GM23338 (cell line): ENCODE measurements around the gene BLM. TPM values are rescaled to one million over a fixed set of nuclear protein-coding genes. Genes with fewer than 3 reads are reported as not detected.

Experiments used
- ATAC-seq: fragments of 200-7000 bp; cut with Tn5 transposase; 3 replicates; pipeline ENCODE4 v1.9.1; 2020
- DNase-seq: peaks from one replicate; pipeline ENCODE4 v3.0.0-alpha.2; 2015; ENCODE audit warnings: low spot score
- H2AFZ ChIP-seq: fragments of 200-600 bp; sonication (generic); 2 replicates; pipeline ENCODE4 v1.8.0; 2016; ENCODE audit warnings: antibody characterized with exemption, mild to moderate bottlenecking, moderate library complexity
- H3F3A ChIP-seq: fragments of 200-600 bp; sonication (generic); replicated peaks from 2 replicates; pipeline ENCODE4 v1.8.0; 2017; ENCODE audit warnings: antibody characterized with exemption, mixed run types, low read depth
- H3K27ac ChIP-seq: fragments of 200-600 bp; sonication (generic); 2 replicates; pipeline ENCODE4 v1.6.1; 2016; ENCODE audit warnings: low read depth
- H3K27me3 ChIP-seq: fragments of 200-600 bp; sonication (generic); 2 replicates; pipeline ENCODE4 v1.8.0; 2016; ENCODE audit warnings: mild to moderate bottlenecking, mixed run types, moderate library complexity; ENCODE audit not compliant: insufficient read depth
- H3K36me3 ChIP-seq: fragments of 200-600 bp; sonication (generic); 2 replicates; pipeline ENCODE4 v1.8.0; 2016; ENCODE audit warnings: mild to moderate bottlenecking; ENCODE audit not compliant: insufficient read depth
- H3K4me1 ChIP-seq: fragments of 200-600 bp; sonication (generic); 2 replicates; pipeline ENCODE4 v1.8.0; 2016; ENCODE audit warnings: mild to moderate bottlenecking, moderate library complexity; ENCODE audit not compliant: insufficient read depth
- H3K4me2 ChIP-seq: fragments of 200-600 bp; sonication (generic); 2 replicates; pipeline ENCODE4 v1.7.1; 2017; ENCODE audit warnings: mixed run types
- H3K4me3 ChIP-seq: fragments of 200-600 bp; sonication (generic); 2 replicates; pipeline ENCODE4 v1.6.1; 2016; ENCODE audit warnings: mixed run types
- H3K79me2 ChIP-seq: fragments of 200-600 bp; sonication (generic); replicated peaks from 2 replicates; pipeline ENCODE4 v1.8.0; 2017; ENCODE audit warnings: mild to moderate bottlenecking; ENCODE audit not compliant: insufficient read depth
- H3K9me2 ChIP-seq: fragments of 200-600 bp; sonication (generic); 2 replicates; pipeline ENCODE4 v1.8.0; 2017; ENCODE audit not compliant: insufficient read depth
- H4K20me1 ChIP-seq: fragments of 200-600 bp; sonication (generic); replicated peaks from 2 replicates; pipeline ENCODE4 v1.8.0; 2017; ENCODE audit warnings: mild to moderate bottlenecking; ENCODE audit not compliant: insufficient read depth
- H3K27ac Mint-ChIP-seq: 2 replicates; pipeline ENCODE4 v1.8.0; 2020; ENCODE audit warnings: inconsistent platforms, mild to moderate bottlenecking, moderate library complexity, mixed read lengths
- H3K27me3 Mint-ChIP-seq: 3 replicates; pipeline ENCODE4 v1.8.0; 2022; ENCODE audit warnings: low read depth, mild to moderate bottlenecking, moderate library complexity, mixed read lengths, inconsistent platforms; ENCODE audit not compliant: insufficient read depth, poor library complexity
- H3K36me3 Mint-ChIP-seq: 3 replicates; pipeline ENCODE4 v1.8.0; 2021; ENCODE audit warnings: low read depth, mild to moderate bottlenecking, inconsistent platforms, moderate library complexity, mixed read lengths
- H3K4me1 Mint-ChIP-seq: 3 replicates; pipeline ENCODE4 v1.8.0; 2020; ENCODE audit warnings: mild to moderate bottlenecking, inconsistent platforms, mixed read lengths
- H3K4me3 Mint-ChIP-seq: 3 replicates; pipeline ENCODE4 v1.8.0; 2021; ENCODE audit warnings: moderate library complexity, mild to moderate bottlenecking, inconsistent platforms, mixed read lengths
- H3K9me3 Mint-ChIP-seq: 3 replicates; pipeline ENCODE4 v1.8.0; 2020; ENCODE audit warnings: moderate library complexity, mild to moderate bottlenecking, inconsistent platforms, mixed read lengths
- CREB1 ChIP-seq: fragments of 250-450 bp; sonication (Bioruptor Pico); IDR thresholded peaks from 2 replicates; pipeline ENCODE4 v1.5.0; 2020; ENCODE audit warnings: low read depth, mild to moderate bottlenecking, moderate library complexity
- CTCF ChIP-seq, 2 experiments: fragments of 200-600 bp in 1 of 2; sonication (generic) in 1 of 2; conservative IDR thresholded peaks; 2 replicates each; pipeline versions ENCODE4 v1.5.1 to v1.6.1; 2016 to 2017; ENCODE audit warnings: antibody characterized with exemption in 2 of 2, low read depth in 2 of 2, mild to moderate bottlenecking in 2 of 2, moderate library complexity in 1 of 2
- ETS1 ChIP-seq: IDR thresholded peaks from 2 replicates; pipeline ENCODE4 v1.6.1; 2016; ENCODE audit warnings: antibody characterized with exemption
- EZH2phosphoT487 ChIP-seq: fragments of 200-600 bp; sonication (generic); IDR thresholded peaks from one replicate; pipeline ENCODE4 v1.8.1; 2018; ENCODE audit warnings: antibody characterized with exemption; ENCODE audit not compliant: unreplicated experiment
- JUNB ChIP-seq: IDR thresholded peaks from one replicate; pipeline ENCODE4 v1.6.1; 2016; ENCODE audit warnings: antibody characterized with exemption; ENCODE audit not compliant: unreplicated experiment
- NANOG ChIP-seq: IDR thresholded peaks from 2 replicates; pipeline ENCODE4 v1.6.1; 2016; ENCODE audit warnings: antibody characterized with exemption, borderline replicate concordance
- POLR2AphosphoS5 ChIP-seq: IDR thresholded peaks from 2 replicates; pipeline ENCODE4 v1.6.1; 2016; ENCODE audit warnings: antibody characterized with exemption, low read depth
- STAT1 ChIP-seq: IDR thresholded peaks from one replicate; pipeline ENCODE4 v1.6.1; 2016; ENCODE audit warnings: antibody characterized with exemption; ENCODE audit not compliant: unreplicated experiment
- ZNF114 ChIP-seq: fragments of 250-450 bp; sonication (Bioruptor Pico); IDR thresholded peaks from 2 replicates; pipeline ENCODE4 v1.5.0; 2020; ENCODE audit warnings: mild to moderate bottlenecking, moderate library complexity
- ZNF331 ChIP-seq: fragments of 250-450 bp; sonication (Bioruptor Pico); IDR thresholded peaks from 2 replicates; pipeline ENCODE4 v1.5.0; 2020; ENCODE audit warnings: low read depth, mild to moderate bottlenecking, moderate library complexity
- ZNF462 ChIP-seq: fragments of 250-450 bp; sonication (Bioruptor Pico); IDR thresholded peaks from 2 replicates; pipeline ENCODE4 v1.5.0; 2020; ENCODE audit warnings: mild to moderate bottlenecking, moderate library complexity
- polyA plus RNA-seq: library from polyadenylated mRNA; unstranded; fragments of >200 nt; fragmentation: Nextera tagmentation; extraction: Ambion mirVana; gene quantifications from 2 replicates; pipeline ENCODE4 v1.2.1, GENCODE V29; 2016
- total RNA-seq: library from RNA; depleted of rRNA; stranded (reverse); fragments of >200 nt; shearing (Covaris generic); gene quantifications from 2 replicates; pipeline ENCODE4 v1.2.3, GENCODE V29; 2014

Gene BLM
- total and polyA plus RNA-seq, 2 experiments from 2014 or later, result 43.1 to 43.3 TPM

- H3K4me3 ChIP-seq, result no peak overlapping the region
- H3K79me2 ChIP-seq, result no peaks in the 10 kb centered on the region
- H3K27me3 ChIP-seq, result no peaks in the 10 kb centered on the region
- Mint-ChIP-seq H3K9me3 (peaks cover 3% of the 10 kb centered on the region; the same call in 1 of the 3 replicates), H3K4me3 (no peak overlapping the region), H3K27me3 (peaks cover 10% of the 10 kb centered on the region), H3K36me3 (peaks cover 2% of the 10 kb centered on the region; the same call in 1 of the 3 replicates), H3K27ac (no peak overlapping the region), H3K4me1 (0 out of 3 replicates have a peak, but pooled peaks cover 2% of the 10 kb centered on the region)
- no peaks in the 10 kb centered on the region; the same call in 1 of the 2 replicates for H3K9me2 ChIP-seq
- no peaks in the 10 kb centered on the region; the same call in 1 of the 2 replicates for H3K36me3 ChIP-seq
- no peak for ATAC-seq
- no peak overlapping the region for H3K4me2 ChIP-seq
- H3K27ac ChIP-seq, result no peak overlapping the region
- H4K20me1 ChIP-seq, result no peaks in the 10 kb centered on the region
- H3F3A ChIP-seq, result no peaks in the 10 kb centered on the region
- no peak for DNase-seq
- H3K4me1 ChIP-seq, result no peaks in the 10 kb centered on the region
- 0 out of 2 replicates have a peak overlapping the region, but pooled peaks have one; percentile 20 for H2AFZ ChIP-seq
- TF ChIP-seq POLR2AphosphoS5, result no peak
- no peak for TF ChIP-seq CTCF (conservative IDR thresholded peaks at IDR 0.05; ENCODE audit: low read depth in 2 of 2)
- no peak for TF ChIP-seq ZNF462 (CRISPR knock-in tag)
- TF ChIP-seq ZNF114, result no peak
- TF ChIP-seq NANOG, result no peak
- TF ChIP-seq STAT1, result no peak
- no peak for TF ChIP-seq ZNF331 (CRISPR knock-in tag)
- TF ChIP-seq CREB1 (CRISPR knock-in tag), result no peak
- TF ChIP-seq EZH2phosphoT487, result no peak
- TF ChIP-seq JUNB, result no peak
- TF ChIP-seq ETS1, result no peak
Measured at GRCh38 chr15:90691982-90692773, 25.0 kb upstream of the BLM start.
